Mucosa of descending colon (tissue), 3 donors: Measurements from ENCODE around the gene VSIG10L2. TPM values are rescaled to one million over a fixed set of nuclear protein-coding genes. Genes with fewer than 3 reads are reported as not detected.

Experiments
- ATAC-seq: fragments of 200-7000 bp; cut with Tn5 transposase; one replicate; pipeline ENCODE4 v1.9.1; 2020; ENCODE audit warnings: mild to moderate bottlenecking, moderate library complexity
- DNase-seq, 3 donors: peaks; one replicate each; pipeline ENCODE4 v3.0.0-alpha.2; 2020
- H3K36me3 ChIP-seq: fragments of 200-600 bp; one replicate; pipeline ENCODE4 v1.8.0; 2021; ENCODE audit warnings: low read depth, mild to moderate bottlenecking
- H3K4me1 ChIP-seq: fragments of 200-600 bp; one replicate; pipeline ENCODE4 v1.8.0; 2021; ENCODE audit warnings: low read depth, mild to moderate bottlenecking
- H3K4me3 ChIP-seq: fragments of 200-600 bp; one replicate; pipeline ENCODE4 v1.8.0; 2021; ENCODE audit warnings: mild to moderate bottlenecking
- H3K9me3 ChIP-seq: fragments of 200-600 bp; one replicate; pipeline ENCODE4 v1.8.0; 2021; ENCODE audit warnings: mild to moderate bottlenecking
- CTCF ChIP-seq: fragments of 200-600 bp; IDR thresholded peaks from one replicate; pipeline ENCODE4 v1.8.0; 2022; ENCODE audit warnings: antibody characterized with exemption, mild to moderate bottlenecking
- intact Hi-C, 2 donors: fragments of 100-400 bp; cut with DNase I in 1 of 2; cut with micrococcal nuclease in 1 of 2; formaldehyde crosslinking; loops; one replicate each; pipeline versions ENCODE4 v1.11.0 to v1.11.1; 2022; cut with DNase I, micrococcal nuclease
- total RNA-seq, 3 donors: library from RNA; stranded (reverse); fragmentation: NEBNext Ultra II Directional in 2 of 3; extraction: Animal tissue kit (Norgen Biotek cat#: 25700) in 2 of 3; gene quantifications; one replicate each; pipeline versions ENCODE4 v1.2.1 to v1.2.4, GENCODE V29; 2021 to 2023
- donor health status: DM: no; HTN: no; CAD: no; lungs with moderate emphysema.
- donor health status: DM: no; HTN: no; CAD: no.
- donor health status: DM: no; HTN: yes; CAD: no.

VSIG10L2 gene
- total RNA-seq, 3 donors from 2014 or later, result 0.09 TPM; not detected in 2

- H3K36me3 ChIP-seq, result no peaks in the 10 kb centered on the region
- DNase-seq (no peak), ATAC-seq (no peak)
- intact Hi-C loops, result no loop called here
- no peak overlapping the region for H3K4me3 ChIP-seq
- no peak for TF ChIP-seq CTCF
- H3K9me3 ChIP-seq, result no peaks in the 10 kb centered on the region
- H3K4me1 ChIP-seq, result no peaks in the 10 kb centered on the region
These were observed 640 bp upstream of the VSIG10L2 start for GRCh38 chr11:125945011-125945796.

- no peak for ATAC-seq
- DNase-seq, result no peak
- H3K36me3 ChIP-seq, result no peaks in the 10 kb centered on the region
- intact Hi-C loops, result no loop called here
- H3K4me1 ChIP-seq, result no peaks in the 10 kb centered on the region
- no peak for TF ChIP-seq CTCF
- H3K9me3 ChIP-seq, result no peaks in the 10 kb centered on the region
- no peak overlapping the region for H3K4me3 ChIP-seq
These were observed 1.0 kb downstream of the VSIG10L2 start for GRCh38 chr11:125946712-125947418.

GRCh38 chr11:125947419-125948277 lies 1.8 kb downstream of the VSIG10L2 start:
- intact Hi-C loops, result no loop called here
- TF ChIP-seq CTCF, result no peak

GRCh38 chr11:125948278-125949051 lies 2.6 kb downstream of the VSIG10L2 start:
- H3K9me3 ChIP-seq, result no peaks in the 10 kb centered on the region
- ATAC-seq (no peak), DNase-seq (no peak)
- intact Hi-C loops, result no loop called here
- no peak overlapping the region for H3K4me3 ChIP-seq
- H3K36me3 ChIP-seq, result no peaks in the 10 kb centered on the region
- no peak for TF ChIP-seq CTCF
- H3K4me1 ChIP-seq, result no peaks in the 10 kb centered on the region

More at GRCh38 chr11:125947419-125948277, 1.8 kb downstream of the VSIG10L2 start:
- no peaks in the 10 kb centered on the region for H3K4me1 ChIP-seq
- DNase-seq, result no peak
- no peaks in the 10 kb centered on the region for H3K9me3 ChIP-seq
- no peak for ATAC-seq
- H3K36me3 ChIP-seq, result no peaks in the 10 kb centered on the region
- no peak overlapping the region for H3K4me3 ChIP-seq
